Activated CD4-positive, CD25-positive, alpha-beta regulatory T cell (primary cell): ENCODE results near the gene CDC73.

Experiments used
- DNase-seq, 4 experiments: peaks; one replicate each; lab custom pipeline; 2025; lab: John Stamatoyannopoulos, UW

CDC73 gene

GRCh38 chr1:193121616-193122593, at the start of gene CDC73:
Gene CDC73 (plus strand): TSS chr1:193122031. CDS start chr1:193122201, 170 bp downstream.
- peak; percentile 98 to 99 (median 99) for DNase-seq

- DNase-seq: no peak
Observed at GRCh38 chr1:193077991-193078390, 43.8 kb upstream of the CDC73 start.

- DNase-seq: no peak
Observed at GRCh38 chr1:193079187-193079586, 42.6 kb upstream of the CDC73 start.

GRCh38 chr1:193083365-193084088, 38.3 kb upstream of the CDC73 start:
- no peak for DNase-seq

GRCh38 chr1:193085263-193085662, 36.6 kb upstream of the CDC73 start:
- DNase-seq: no peak

GRCh38 chr1:193086342-193086741, 35.5 kb upstream of the CDC73 start:
- no peak for DNase-seq

- DNase-seq: no peak
Observed at GRCh38 chr1:193087893-193088292, 33.9 kb upstream of the CDC73 start.

- DNase-seq: no peak
Observed at GRCh38 chr1:193090865-193091264, 31.0 kb upstream of the CDC73 start.

GRCh38 chr1:193094112-193094511, 27.7 kb upstream of the CDC73 start:
- no peak for DNase-seq

GRCh38 chr1:193102662-193103061, 19.2 kb upstream of the CDC73 start:
- DNase-seq: no peak

GRCh38 chr1:193103759-193104501, 17.9 kb upstream of the CDC73 start:
- no peak for DNase-seq

- DNase-seq: no peak
Observed at GRCh38 chr1:193104502-193104906, 17.3 kb upstream of the CDC73 start.

GRCh38 chr1:193104907-193105820, 16.7 kb upstream of the CDC73 start, which contains the start of gene GLRX2:
Gene GLRX2 (minus strand): TSS chr1:193105414. CDS start chr1:193105382, 32 bp downstream.
- DNase-seq: peak; percentile 29 to 39 (median 35)

GRCh38 chr1:193105821-193106177, 16.0 kb upstream of the CDC73 start:
- no peak for DNase-seq

GRCh38 chr1:193108471-193108870, 13.4 kb upstream of the CDC73 start:
- no peak for DNase-seq

- no peak for DNase-seq
Observed at GRCh38 chr1:193109619-193110018, 12.2 kb upstream of the CDC73 start.

- no peak for DNase-seq
Observed at GRCh38 chr1:193110246-193110645, 11.6 kb upstream of the CDC73 start.

- no peak for DNase-seq
Observed at GRCh38 chr1:193110864-193111263, 11.0 kb upstream of the CDC73 start.

GRCh38 chr1:193111641-193112090, 10.2 kb upstream of the CDC73 start:
- DNase-seq: no peak

GRCh38 chr1:193113258-193113991, 8.4 kb upstream of the CDC73 start:
- no peak for DNase-seq
